ENCODE results near the gene HOXC10.

The HOXC10 gene

DNA sequence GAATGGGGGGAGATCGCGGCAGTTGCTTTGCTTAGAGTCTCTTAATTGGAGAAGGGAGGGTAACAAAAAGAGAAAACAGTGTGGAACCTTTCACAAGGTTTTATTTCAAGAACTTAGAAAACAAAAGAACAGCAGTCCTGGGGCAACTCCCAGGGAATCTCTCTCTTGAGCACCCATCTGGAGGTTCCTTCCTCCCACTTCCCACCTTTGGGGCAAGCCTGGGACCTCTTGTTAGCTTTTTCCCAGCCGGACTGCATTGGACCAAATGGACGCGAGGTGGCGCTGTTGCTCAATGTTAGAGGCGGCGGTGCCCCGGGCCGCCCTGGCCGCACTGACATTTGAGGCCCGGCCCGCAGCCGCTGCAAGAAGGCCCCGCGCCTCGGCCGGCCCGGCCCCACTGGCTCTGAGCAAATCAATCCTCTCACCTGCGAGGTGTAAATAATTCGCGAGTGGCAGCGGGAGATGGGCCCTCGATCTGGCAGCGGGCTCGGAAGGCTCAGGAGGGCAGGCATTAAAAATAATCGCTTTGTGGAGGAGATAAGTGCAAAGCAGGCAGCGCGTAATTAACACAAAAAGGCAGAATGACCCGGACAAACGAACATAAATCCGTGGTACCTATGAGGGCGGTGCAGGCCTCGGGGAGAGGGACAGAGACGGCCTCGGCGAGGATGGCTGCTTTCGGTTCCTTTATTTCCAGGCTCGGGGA, 21.1 kb downstream of the HOXC10 start:
- TF ChIP-seq REST (IDR thresholded peaks at IDR 0.05; ENCODE audit: insufficient replicate concordance, low read depth): no peak
- peak; percentile 39; the same call in 1 of the 2 replicates for TF ChIP-seq SPI1 (IDR thresholded peaks at IDR 0.05; ENCODE audit: borderline replicate concordance, low read depth)
- peak; percentile 69 for TF ChIP-seq CTCF (IDR thresholded peaks at IDR 0.05; ENCODE audit: insufficient read depth, low read length)
- peak overlapping the region; percentile 5; the same call in 1 of the 2 replicates for H3K4me3 ChIP-seq (replicated peaks; ENCODE audit: insufficient read depth, low read length)
- peak; percentile 61 to 82 for DNase-seq (ENCODE audit: low read depth in 1 of 2, low spot score in 1 of 2)
- H3K27me3 ChIP-seq (ENCODE audit: insufficient read depth, poor library complexity, severe bottlenecking): peaks cover 87% of the 10 kb centered on the region
- H3K27ac ChIP-seq (replicated peaks): no peak overlapping the region

DNA sequence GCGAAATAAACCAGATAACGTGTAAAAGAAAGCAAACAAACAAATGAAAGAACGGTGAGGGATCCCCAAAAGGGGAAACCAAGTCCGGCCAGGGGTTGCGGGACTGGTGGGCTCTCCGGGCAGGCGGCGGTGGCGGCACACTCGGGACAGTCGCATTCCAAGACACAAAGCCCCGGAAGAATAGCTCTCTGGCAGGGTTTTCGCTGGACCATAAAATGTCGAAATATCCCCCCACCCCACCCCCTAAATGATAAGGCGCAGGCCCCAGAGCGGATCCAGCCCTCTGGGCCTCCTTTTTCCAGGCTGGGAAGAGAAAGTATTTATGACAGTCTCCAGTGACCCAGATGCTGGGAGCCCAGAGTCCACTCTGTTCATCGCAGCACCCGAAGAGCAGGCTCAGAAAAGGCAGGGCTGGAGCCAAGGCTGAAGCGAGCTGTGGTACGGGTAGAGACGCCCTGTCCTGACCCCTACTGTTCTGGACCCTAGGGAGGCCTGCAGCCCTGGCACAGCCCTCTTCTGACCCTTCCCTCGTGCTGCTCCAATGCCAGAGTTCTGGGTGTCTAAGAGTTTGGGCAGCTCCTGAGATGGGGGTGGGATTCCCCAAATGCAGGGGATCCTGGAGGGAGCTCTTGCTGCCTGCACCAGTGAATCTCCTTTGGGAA, 21.7 kb downstream of the HOXC10 start:
- no peak for TF ChIP-seq SPI1 (IDR thresholded peaks at IDR 0.05; ENCODE audit: borderline replicate concordance, low read depth)
- no peak for TF ChIP-seq CTCF (IDR thresholded peaks at IDR 0.05; ENCODE audit: insufficient read depth, low read length)
- H3K4me3 ChIP-seq (replicated peaks; ENCODE audit: insufficient read depth, low read length): peak overlapping the region; percentile 5; the same call in 1 of the 2 replicates
- DNase-seq (ENCODE audit: low read depth in 1 of 2, low spot score in 1 of 2): no peak
- H3K27ac ChIP-seq (replicated peaks): no peak overlapping the region
- H3K27me3 ChIP-seq (ENCODE audit: insufficient read depth, poor library complexity, severe bottlenecking): peaks cover 87% of the 10 kb centered on the region

- peaks cover 82% of the 10 kb centered on the region for H3K27me3 ChIP-seq (ENCODE audit: insufficient read depth, poor library complexity, severe bottlenecking)
- no peak for TF ChIP-seq SPI1 (IDR thresholded peaks at IDR 0.05; ENCODE audit: borderline replicate concordance, low read depth)
- no peak for TF ChIP-seq POLR2AphosphoS5 (IDR thresholded peaks at IDR 0.05; ENCODE audit: low read depth)
- TF ChIP-seq REST (IDR thresholded peaks at IDR 0.05; ENCODE audit: insufficient replicate concordance, low read depth): no peak
- no peak for TF ChIP-seq CTCF (IDR thresholded peaks at IDR 0.05; ENCODE audit: insufficient read depth, low read length)
- H3K27ac ChIP-seq (replicated peaks): no peak overlapping the region
- DNase-seq (ENCODE audit: low read depth in 1 of 2, low spot score in 1 of 2): no peak
- no peak overlapping the region for H3K4me3 ChIP-seq (replicated peaks; ENCODE audit: insufficient read depth, low read length)
Observed at GRCh38 chr12:54007538-54008259, 22.8 kb downstream of the HOXC10 start.
